Measurements from ENCODE around the gene FBN1.

FBN1 gene

GRCh38 chr15:48556159-48556897 is 89.2 kb downstream of the FBN1 start:
- DNase-seq: no peak

- no peak for DNase-seq
Observed at GRCh38 chr15:48555241-48555881, 90.1 kb downstream of the FBN1 start.

- DNase-seq: no peak
Observed at GRCh38 chr15:48554112-48554511, 91.4 kb downstream of the FBN1 start.

GRCh38 chr15:48553559-48553958 is 92.0 kb downstream of the FBN1 start:
- DNase-seq: no peak

- DNase-seq: no peak
Observed at GRCh38 chr15:48550822-48551525, 94.5 kb downstream of the FBN1 start.

GRCh38 chr15:48548455-48548854 is 97.1 kb downstream of the FBN1 start:
- DNase-seq: no peak

- DNase-seq: no peak
Observed at GRCh38 chr15:48547286-48547685, 98.2 kb downstream of the FBN1 start.

GRCh38 chr15:48546296-48546695 is 99.2 kb downstream of the FBN1 start:
- DNase-seq: no peak

- no peak for DNase-seq
Observed at GRCh38 chr15:48544778-48545177, 100.7 kb downstream of the FBN1 start.

- peak in 2 of 56 donors; percentile 3 to 17 for DNase-seq
Observed at GRCh38 chr15:48541341-48542278, 103.9 kb downstream of the FBN1 start.

GRCh38 chr15:48540756-48541155 is 104.8 kb downstream of the FBN1 start:
- DNase-seq: no peak

GRCh38 chr15:48538941-48539340 is 106.6 kb downstream of the FBN1 start:
- DNase-seq: no peak

- no peak for DNase-seq
Observed at GRCh38 chr15:48537271-48538113, 108.0 kb downstream of the FBN1 start.

- no peak for DNase-seq
Observed at GRCh38 chr15:48536681-48537091, 108.8 kb downstream of the FBN1 start.

GRCh38 chr15:48533982-48534381 is 111.5 kb downstream of the FBN1 start:
- DNase-seq: no peak

GRCh38 chr15:48532946-48533345 is 112.6 kb downstream of the FBN1 start:
- DNase-seq: no peak

GRCh38 chr15:48530528-48530927 is 115.0 kb downstream of the FBN1 start:
- no peak for DNase-seq

GRCh38 chr15:48528921-48529320 is 116.6 kb downstream of the FBN1 start:
- no peak for DNase-seq

GRCh38 chr15:48527517-48527916 is 118.0 kb downstream of the FBN1 start:
- DNase-seq: no peak

GRCh38 chr15:48522911-48523310 is 122.6 kb downstream of the FBN1 start:
- DNase-seq: no peak
